Inflammatory macrophage treated with lipopolysaccharide for 4 hours (primary cell): Measurements from ENCODE around the gene CIDEC.
A peak's percentile ranks its signal among the peaks of the same experiment; 100 is the strongest.

Experiments
- DNase-seq: peaks from one replicate; pipeline ENCODE4 v3.0.0-alpha.2; 2020

Gene CIDEC, protein sequence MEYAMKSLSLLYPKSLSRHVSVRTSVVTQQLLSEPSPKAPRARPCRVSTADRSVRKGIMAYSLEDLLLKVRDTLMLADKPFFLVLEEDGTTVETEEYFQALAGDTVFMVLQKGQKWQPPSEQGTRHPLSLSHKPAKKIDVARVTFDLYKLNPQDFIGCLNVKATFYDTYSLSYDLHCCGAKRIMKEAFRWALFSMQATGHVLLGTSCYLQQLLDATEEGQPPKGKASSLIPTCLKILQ

DNA sequence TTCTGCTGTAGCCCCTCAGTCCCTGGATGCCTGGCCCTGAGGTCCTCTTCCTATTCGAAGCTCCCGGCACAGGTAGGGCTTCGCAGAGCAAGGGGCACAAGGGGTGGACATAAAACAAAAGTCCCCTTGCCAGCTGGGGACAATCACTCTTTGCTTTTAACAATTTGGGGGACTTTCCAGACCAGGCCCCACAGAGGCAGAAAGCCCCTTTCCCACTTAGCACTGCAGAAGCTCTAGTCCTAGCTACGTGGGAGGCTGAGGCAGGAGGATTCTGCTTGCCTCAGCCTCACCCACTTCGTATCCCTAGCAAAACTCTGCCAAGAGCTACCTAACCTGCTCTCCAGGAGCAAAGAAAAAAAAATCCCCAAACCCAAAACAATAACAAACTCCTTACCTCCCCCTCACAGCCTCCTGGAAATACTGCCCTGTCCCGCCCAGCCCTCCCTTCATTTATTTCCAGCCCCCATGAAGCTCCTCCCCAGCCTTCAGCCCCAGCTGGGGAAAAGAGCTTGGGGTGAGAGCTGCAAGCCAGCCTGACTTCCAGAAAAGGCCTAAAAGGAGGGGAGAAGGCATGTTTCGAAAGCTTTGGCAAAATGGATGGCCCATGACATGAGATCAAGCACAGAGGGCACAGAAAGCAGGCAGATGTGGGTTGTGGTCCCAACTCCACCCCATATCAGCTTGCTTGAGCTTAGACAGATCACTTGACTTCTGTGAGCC is at the start of gene CIDEC:
CIDEC (minus strand) TSS at position 424 of the 720 bp plus-strand sequence. CDS start 1,767 bp downstream, outside the sequence.
- DNase-seq, result no peak

DNA sequence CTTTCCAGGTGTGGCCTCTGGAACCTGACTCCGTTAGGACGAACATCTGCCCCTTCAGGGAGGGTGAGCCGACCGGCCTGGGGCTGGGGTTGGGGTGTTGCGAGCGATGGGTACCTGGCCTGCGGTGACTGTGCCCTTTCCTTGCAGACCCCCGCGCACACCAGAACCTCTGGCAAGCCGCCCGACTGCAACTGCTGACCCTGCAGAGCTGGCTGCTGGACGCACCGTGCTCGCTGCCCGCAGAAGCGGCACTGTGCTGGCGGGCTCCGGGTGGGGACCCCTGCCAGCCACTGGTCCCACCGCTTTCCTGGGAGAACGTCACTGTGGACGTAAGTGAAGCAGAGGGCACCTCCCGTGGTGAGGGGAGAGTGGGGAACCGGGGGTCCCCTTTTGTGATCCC is 48.1 kb upstream of the CIDEC start:
- no peak for DNase-seq

DNA sequence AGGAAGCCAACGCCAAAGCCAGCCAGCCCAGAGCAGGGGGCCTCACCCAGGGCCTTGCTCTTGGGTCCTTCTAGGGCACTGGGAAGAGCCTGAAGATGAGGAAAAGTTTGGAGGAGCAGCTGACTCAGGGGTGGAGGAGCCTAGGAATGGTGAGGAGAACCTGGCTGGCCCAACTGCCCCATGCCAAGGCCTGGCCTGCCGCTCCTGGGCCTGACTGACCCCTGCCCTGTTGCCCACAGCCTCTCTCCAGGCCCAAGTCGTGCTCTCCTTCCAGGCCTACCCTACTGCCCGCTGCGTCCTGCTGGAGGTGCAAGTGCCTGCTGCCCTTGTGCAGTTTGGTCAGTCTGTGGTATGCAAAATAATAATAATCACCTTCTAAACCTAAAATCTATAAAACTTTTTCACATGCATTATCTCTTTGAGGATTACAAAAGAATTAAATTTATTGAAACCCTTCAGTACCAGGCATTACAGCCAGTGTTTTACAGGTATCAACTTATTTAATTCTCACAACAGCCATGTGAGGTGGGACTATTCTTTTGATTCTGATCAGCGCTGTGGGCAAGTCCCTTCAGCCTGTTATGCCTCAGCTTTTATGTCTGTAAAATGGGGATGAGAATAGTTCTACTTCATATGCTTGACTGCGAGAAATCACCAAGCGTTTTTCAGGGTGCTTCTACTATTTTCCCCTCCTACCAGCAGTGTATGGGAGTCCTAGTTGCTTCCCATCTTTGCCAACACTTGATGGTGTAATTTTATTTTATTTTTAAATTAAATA is 38.4 kb upstream of the CIDEC start:
- no peak for DNase-seq

DNA sequence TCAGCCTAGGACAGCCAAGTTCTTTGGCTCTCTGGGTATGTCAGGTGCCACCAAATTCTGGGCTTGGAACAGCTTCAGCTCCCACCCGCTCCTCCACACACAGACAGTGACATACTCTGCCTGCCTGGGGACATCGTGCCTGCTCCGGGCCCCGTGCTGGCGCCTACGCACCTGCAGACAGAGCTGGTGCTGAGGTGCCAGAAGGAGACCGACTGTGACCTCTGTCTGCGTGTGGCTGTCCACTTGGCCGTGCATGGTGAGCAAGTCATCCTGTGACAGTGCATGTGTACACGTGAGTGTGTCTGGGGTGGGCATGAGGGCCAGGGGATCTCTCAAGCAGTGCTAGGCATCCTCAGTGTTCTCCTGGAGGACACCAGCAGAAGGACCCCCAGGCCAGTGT is 37.8 kb upstream of the CIDEC start:
- no peak for DNase-seq

DNA sequence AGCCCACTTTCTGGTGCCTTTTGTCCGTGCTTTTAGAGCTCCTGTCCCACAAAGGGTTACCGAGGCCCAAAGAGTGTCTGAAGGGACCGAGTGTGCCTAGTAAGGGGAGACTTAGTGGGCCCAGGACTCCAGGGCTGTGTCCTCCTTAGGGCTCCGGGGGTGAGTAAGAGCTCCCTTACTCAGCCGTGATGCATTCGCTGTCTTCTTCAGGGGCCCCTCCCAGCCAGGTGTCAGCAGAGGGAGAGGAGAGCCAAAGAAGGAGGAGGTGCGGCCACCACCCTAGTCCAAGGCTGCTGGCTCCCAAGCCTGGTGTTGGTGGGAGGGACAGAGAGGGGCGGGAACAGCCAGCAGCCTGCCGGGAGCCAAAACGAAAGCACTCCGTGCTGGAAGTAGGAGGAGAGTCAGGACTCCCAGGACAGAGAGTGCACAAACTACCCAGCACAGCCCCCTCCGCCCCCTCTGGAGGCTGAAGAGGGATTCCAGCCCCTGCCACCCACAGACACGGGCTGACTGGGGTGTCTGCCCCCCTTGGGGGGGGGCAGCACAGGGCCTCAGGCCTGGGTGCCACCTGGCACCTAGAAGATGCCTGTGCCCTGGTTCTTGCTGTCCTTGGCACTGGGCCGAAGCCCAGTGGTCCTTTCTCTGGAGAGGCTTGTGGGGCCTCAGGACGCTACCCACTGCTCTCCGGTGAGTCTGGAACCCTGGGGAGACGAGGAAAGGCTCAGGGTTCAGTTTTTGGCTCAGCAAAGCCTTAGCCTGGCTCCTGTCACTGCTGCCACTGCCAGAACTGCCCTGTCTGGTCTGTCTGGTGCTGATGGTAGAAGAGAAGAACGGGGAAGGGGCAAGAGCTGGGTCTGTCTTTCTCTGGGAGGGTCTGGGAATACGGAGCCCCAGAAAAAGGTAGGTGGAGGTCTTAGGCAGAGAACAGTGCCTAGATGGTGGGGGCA is 37.0 kb upstream of the CIDEC start, which contains the start of gene IL17RC:
IL17RC (plus strand) TSS at position 365 of the 947 bp plus-strand sequence; CDS start at position 583, 218 bp downstream.
- DNase-seq, result peak; percentile 76

DNA sequence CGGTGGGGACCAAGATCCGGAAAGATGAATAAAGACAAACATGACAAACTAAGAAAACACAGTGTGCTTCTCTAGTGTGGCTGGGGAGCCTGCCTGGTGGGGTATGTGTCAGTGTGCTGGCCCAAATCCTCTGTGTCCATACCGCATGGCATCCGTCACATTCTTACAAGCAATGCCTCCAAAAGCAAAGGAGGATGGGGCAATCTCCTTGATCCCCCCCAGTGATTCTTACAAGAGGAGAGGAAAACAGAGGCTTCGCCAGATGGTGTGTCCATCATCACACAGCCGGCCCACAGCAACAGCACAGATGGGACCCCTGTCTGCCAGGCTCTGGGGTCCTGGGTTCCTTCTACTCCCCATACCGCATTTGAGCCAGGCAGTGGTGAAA is 36.3 kb upstream of the CIDEC start:
- no peak for DNase-seq

DNA sequence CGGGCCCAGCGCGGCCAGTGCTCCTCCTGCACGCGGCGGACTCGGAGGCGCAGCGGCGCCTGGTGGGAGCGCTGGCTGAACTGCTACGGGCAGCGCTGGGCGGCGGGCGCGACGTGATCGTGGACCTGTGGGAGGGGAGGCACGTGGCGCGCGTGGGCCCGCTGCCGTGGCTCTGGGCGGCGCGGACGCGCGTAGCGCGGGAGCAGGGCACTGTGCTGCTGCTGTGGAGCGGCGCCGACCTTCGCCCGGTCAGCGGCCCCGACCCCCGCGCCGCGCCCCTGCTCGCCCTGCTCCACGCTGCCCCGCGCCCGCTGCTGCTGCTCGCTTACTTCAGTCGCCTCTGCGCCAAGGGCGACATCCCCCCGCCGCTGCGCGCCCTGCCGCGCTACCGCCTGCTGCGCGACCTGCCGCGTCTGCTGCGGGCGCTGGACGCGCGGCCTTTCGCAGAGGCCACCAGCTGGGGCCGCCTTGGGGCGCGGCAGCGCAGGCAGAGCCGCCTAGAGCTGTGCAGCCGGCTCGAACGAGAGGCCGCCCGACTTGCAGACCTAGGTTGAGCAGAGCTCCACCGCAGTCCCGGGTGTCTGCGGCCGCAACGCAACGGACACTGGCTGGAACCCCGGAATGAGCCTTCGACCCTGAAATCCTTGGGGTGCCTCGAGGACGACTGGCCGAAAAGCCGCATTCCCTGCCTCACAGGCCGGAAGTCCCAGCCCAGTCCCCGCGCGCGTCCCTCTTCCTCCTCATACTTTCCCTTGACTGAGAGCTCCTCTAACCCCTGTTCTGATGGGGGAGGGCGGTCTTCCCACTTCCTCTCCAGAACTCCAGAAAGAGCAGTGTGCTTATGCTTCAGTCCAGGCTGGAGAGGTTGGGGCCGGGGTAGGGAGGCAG is 35.4 kb upstream of the CIDEC start:
- DNase-seq, result peak; percentile 70

DNA sequence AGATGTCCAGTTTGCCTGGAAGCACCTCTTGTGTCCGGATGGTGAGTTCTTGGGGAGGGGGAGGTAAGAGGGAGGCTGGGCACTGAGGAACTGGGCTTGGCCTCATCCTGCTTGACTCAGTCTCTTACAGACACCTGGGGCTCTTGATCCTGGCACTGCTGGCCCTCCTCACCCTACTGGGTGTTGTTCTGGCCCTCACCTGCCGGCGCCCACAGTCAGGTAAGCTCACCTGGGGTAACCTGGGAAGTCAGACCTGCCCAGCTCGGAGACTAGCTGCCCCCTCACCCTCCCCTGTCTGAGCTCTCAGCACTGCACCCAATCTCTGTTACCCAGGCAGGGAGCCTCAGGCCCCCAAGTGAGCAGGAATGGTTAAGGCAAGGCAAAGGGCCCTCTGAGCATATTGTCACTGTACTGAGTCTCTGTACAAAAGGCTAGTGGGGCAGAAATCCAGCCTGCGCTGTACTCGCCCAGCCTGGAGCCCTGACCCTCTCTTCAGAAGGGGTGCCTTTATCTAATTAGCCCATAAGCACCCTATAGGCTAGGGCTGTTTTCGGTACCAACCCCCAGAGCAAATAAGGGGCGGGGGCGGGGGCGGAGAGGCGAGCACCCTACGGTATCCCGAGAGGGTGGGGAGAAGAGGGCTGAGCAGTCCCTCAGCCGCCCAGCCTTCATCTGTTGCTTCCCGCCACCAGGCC is 34.7 kb upstream of the CIDEC start:
- DNase-seq, result no peak

DNA sequence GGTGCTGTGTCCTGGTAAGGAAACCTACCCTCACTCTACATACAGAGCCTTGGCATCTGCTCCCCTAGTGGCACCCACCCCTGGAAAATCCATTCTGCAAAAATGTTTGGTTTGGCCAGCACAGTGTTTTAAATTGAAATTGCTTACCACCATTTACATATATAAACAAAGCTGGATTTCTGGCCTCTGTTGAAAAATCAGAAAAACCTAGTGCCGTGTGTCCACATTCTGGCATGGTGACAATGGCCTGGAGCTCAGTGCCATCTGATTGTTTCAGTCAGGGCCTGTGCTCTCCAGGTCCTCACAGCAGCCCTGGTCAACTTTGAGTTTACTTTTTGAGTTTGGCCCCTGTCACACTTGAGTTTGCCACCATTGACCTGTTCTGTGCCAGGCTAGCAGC is 34.0 kb upstream of the CIDEC start:
- DNase-seq, result no peak

DNA sequence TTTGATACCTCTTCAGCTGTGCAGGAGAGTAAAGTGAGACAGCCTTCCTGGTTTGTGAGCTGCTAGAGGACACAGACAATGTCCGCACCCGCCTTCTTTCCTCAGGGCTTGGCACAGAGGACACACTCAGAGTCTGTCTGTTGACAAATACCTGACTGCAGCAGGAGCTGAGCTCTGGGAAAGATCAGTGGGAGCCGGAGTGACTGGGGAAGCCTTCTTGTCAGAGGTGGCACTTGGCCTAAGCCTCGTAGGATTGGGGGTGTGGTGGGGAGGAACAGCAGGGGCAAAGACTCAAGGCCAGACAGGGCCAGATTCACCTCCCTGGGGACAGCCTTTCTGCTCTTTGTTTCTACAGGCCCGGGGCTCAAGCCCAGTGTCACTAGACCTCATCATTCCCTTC is 33.5 kb upstream of the CIDEC start:
- DNase-seq, result no peak

DNA sequence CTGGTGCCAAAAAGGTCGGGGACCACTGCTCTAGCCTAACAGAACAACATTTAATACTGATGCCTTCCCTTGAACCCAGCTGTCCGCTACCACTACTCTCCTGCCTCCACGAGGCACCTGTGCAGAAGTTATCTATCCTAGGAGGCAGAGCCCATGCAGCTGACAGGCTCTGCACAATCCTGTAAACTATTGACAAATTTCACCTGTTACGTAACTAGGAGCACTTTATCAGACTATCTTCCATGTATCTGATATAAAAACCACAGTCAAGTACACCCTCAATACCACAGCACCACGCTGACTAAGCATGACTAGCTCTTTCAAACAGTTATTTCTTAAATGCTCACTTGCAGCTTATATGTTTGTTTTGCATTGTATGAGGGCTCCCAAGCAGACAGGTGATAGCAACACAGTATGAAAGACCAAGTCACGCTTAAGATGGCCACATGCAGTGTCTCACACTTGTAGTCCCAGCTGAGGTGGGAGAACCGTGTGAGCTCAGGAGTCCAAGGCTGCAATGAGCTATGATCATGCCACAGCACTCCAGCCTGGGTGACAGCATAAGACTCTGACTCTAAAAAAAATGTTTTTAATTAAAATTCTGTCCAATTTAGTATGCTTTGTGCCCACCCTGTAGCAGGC is 32.4 kb upstream of the CIDEC start:
- no peak for DNase-seq

DNA sequence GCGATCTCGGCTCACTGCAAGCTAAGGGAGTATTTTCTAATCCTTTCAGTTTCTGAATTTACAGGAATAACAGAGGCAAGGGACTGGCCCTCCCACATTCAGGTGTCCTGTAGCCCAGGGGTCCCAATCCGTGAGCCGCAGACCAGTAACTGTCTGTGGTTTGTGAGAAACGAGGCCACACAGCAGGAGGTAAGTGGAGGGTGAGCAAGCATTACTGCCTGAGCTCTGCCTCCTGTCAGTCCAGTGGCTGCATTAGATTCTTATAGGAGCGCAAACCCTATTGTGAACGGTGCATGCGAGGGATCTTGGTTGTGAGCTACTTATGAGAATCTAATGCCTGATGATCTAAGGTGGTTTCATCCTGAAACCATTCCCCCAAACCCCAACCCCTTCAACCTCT is 31.8 kb upstream of the CIDEC start:
- DNase-seq, result no peak

DNA sequence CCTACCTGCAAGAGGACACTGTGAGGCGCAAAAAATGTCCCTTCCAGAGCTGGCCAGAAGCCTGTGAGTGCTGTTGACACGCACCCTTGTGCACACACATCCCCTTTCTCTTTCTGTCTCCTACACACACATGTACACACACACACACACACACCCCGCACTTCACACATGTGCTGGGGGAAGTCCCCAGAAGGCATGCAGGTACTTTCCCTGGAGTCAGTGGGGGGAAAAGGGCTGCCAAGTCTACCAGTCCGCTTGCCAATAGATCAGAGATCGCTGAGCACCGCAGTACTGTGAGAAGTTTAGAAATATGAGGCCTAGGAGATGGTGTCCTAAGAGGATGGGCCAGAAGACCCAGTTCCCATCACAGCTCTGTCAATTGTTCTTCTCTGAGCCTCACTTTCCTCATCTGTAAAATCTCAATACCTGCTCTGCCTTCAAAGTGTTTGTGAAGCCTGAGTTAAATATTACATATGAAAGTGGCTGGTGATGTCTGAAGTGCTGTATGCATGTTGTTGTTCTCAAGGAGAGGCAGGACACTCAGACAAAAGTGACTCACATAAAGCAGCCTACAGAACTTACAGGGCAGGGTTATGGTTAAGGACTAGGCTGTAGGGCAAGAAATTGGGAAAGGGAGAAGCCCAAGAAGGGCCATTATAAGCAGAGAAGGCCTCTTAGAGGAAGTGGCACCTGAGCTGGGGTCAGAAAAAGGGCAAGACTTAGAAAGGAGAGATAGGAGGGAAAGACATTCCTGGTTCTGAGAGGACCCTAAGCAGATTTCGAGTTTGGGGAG is 29.4 kb upstream of the CIDEC start:
- DNase-seq, result no peak

DNA sequence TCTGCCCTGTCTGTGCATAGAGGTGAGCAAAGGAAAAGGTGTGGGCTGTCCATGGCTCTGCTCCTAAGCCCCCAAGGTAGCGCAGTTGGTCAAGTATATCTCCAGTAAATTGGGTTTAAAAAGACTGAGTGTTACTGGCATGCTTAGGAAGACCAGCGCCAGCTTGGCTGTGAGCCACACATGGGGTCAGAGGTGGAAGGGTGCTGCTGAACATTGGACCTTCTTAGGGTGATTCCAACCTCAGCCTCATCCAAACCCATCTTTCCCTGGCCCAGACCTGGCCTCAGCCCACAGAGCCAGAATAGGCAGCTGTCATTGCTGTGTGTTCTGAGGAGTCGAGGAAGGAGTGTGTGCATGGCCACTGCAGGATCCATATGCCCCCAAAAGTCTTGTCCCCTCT is 28.2 kb upstream of the CIDEC start:
- no peak for DNase-seq

DNA sequence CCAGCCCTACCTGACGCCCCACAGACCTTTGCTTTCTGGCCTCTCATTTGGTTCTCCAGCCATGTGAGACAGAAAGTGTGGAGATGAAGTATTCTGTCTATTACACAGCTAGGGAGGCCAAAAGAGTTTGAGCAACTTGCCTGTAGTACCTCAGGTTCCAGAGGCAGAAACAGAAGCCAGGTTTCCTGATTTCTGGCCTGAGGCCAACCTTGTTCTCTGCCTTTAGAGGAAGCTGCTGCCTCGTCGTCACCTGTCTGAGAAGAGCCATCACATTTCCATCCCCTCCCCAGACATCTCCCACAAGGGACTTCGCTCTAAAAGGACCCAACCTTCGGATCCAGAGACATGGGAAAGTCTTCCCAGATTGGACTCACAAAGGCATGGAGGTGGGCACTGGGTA is 26.4 kb upstream of the CIDEC start:
- no peak for DNase-seq

DNA sequence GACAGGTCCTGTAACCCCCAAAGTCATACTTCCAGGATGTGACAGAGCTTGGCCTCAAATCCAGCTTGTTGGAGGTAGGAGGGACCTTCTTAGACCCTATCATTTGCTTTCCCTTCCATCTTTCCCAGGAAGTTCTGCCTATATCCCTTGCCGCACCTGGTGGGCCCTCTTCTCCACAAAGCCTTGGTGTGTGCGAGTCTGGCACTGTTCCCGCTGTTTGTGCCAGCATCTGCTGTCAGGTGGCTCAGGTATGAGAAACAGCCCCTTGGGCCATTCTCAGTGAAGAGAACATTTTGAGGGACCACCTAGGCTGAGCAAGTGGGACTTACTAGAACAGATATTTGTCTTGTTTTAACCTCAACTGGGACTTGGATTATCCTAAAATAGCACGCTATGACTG is 23.9 kb upstream of the CIDEC start:
- no peak for DNase-seq

DNA sequence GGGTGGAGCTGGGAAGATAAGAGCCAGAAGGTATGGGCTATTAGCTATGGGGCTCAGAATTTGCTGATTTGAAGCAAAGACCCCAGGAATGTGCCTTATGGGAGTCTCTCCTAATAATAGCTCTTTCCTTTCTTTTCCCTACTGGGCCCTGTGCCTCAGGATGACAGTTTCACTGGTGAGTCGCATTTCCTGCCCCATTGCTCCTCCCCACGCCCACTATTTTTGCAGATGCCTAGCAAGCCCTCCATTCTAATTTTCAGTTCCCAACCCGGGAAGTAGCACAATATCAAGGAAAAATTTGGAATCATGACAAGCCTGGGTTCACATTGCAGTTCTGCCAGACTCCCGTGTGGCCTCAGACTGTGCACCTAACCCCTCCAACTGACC is 23.2 kb upstream of the CIDEC start:
- peak; percentile 70 for DNase-seq

DNA sequence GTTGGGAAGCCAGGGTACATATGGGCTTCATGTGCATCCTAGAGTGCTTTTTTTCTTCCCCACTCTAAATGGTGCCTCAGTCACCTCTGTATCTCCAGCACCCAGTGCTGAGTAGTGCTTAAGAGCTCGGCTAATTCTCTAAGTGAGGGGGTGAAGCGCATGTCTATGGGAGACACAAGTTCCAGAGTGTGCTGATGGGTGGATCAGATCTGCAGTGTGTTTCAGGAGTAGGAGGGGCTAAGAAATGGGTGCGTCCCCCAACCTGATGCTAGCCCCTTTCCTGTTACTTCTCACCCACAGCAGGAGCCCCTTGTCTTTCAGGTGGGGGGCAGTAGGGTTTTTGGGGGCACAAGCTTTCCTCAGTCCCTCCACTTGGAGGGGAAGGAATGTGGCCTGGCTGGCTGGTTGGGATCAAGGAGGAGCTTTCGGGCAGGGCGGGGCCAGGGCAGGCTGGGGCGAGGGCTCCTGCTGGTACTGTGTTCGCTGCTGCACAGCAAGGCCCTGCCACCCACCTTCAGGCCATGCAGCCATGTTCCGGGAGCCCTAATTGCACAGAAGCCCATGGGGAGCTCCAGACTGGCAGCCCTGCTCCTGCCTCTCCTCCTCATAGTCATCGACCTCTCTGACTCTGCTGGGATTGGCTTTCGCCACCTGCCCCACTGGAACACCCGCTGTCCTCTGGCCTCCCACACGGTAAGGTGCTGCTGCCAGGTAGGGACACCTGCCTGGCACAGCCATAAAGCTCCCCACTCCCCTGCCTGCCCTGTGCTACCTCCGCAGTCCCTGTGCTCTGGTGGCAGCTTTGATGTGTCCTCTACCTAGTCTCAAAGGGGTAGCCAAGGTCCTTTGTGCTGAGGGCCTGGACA is 22.6 kb upstream of the CIDEC start, which contains the start of gene IL17RE:
IL17RE (plus strand) TSS at position 477 of the 866 bp plus-strand sequence; CDS start at position 562, 85 bp downstream.
- no peak for DNase-seq
